Lung (tissue), 12 donors: ENCODE measurements around the gene OTUD1. TPM values are rescaled to one million over a fixed set of nuclear protein-coding genes. Genes with fewer than 3 reads are reported as not detected.

Experiments used
- ATAC-seq: fragments of 200-7000 bp; cut with Tn5 transposase; one replicate; pipeline ENCODE4 v1.9.1; 2020; ENCODE audit warnings: moderate number of reproducible peaks; ENCODE audit not compliant: insufficient read depth, low FRiP score
- DNase-seq, 3 donors: peaks; one replicate each; pipeline ENCODE4 v3.0.0-alpha.2; 2013 to 2017
- H3K27ac ChIP-seq, 2 donors: one replicate each; pipeline ENCODE4 v1.5.1; 2013; ENCODE audit warnings: mild to moderate bottlenecking in 2 of 2, moderate library complexity in 2 of 2, control low read depth in 1 of 2, inconsistent platforms in 1 of 2, low read depth in 1 of 2, low read length in 1 of 2
- H3K27me3 ChIP-seq, 3 donors: one replicate each; pipeline ENCODE4 v1.5.1; 2013; ENCODE audit warnings: low read length in 2 of 3; ENCODE audit not compliant: control insufficient read depth in 3 of 3, insufficient read depth in 3 of 3
- H3K36me3 ChIP-seq, 4 donors: one replicate each; pipeline ENCODE4 v1.5.1; 2013; ENCODE audit warnings: low read length in 4 of 4, mild to moderate bottlenecking in 1 of 4, moderate library complexity in 1 of 4; ENCODE audit not compliant: control insufficient read depth in 4 of 4, insufficient read depth in 4 of 4
- H3K4me1 ChIP-seq, 5 donors: one replicate each; pipeline ENCODE4 v1.5.1; 2013; ENCODE audit warnings: low read length in 5 of 5, mild to moderate bottlenecking in 2 of 5, moderate library complexity in 1 of 5; ENCODE audit not compliant: control insufficient read depth in 5 of 5, insufficient read depth in 5 of 5
- H3K4me3 ChIP-seq: one replicate; pipeline ENCODE4 v1.5.1; 2013; ENCODE audit warnings: mild to moderate bottlenecking, control low read depth, moderate library complexity
- H3K9ac ChIP-seq, 2 donors: one replicate each; pipeline ENCODE4 v1.5.1; 2013; ENCODE audit warnings: low read length in 2 of 2, control low read depth in 1 of 2; ENCODE audit not compliant: insufficient read depth in 1 of 2
- H3K9me3 ChIP-seq, 4 donors: one replicate each; pipeline ENCODE4 v1.5.1; 2013; ENCODE audit warnings: low read length in 3 of 4, mild to moderate bottlenecking in 1 of 4, moderate library complexity in 1 of 4; ENCODE audit not compliant: control insufficient read depth in 4 of 4, insufficient read depth in 3 of 4
- WGBS, 2 donors: extraction: QIAGEN DNeasy Blood & Tissue Kit; methylation state at CpG; one replicate each; pipeline ENCODE4 v1.1.7; 2013; 5-methylcytosine and 5-hydroxymethylcytosine counted together
- polyA plus RNA-seq, 2 donors: library from polyadenylated mRNA; stranded (reverse); fragments of 200-250 nt; gene quantifications; one replicate each; pipeline ENCODE4 v1.2.1, GENCODE V29; 2013
- total RNA-seq, 2 donors: library from RNA; depleted of rRNA in 1 of 2; stranded (reverse); fragments of >200 nt in 1 of 2; gene quantifications; one replicate each; pipeline ENCODE4 v1.2.1, GENCODE V29; 2014 to 2021
- TF ChIP-seq, protein P1 (sequence below): IDR thresholded peaks from 2 replicates; pipeline ENCODE4 v1.5.1; 2012; ENCODE audit warnings: mild to moderate bottlenecking; ENCODE audit errors: control extremely low read depth, extremely low read depth
- donor health status: control.
- donor health status: control.
- donor health status: Bipolar disorder and iron deficiency.
- donor health status: healthy.
- donor health status: DM: yes; HTN: yes; CAD: no.

The OTUD1 gene
- total and polyA plus RNA-seq, 4 donors = 10.3 to 24.9 (median 18.2) TPM

- peaks cover 0 to 20% (median 0%) of the 10 kb centered on the region in 5 donors for H3K4me1 ChIP-seq
- no peak overlapping the region for H3K9ac ChIP-seq
- TF ChIP-seq, protein P1, sequence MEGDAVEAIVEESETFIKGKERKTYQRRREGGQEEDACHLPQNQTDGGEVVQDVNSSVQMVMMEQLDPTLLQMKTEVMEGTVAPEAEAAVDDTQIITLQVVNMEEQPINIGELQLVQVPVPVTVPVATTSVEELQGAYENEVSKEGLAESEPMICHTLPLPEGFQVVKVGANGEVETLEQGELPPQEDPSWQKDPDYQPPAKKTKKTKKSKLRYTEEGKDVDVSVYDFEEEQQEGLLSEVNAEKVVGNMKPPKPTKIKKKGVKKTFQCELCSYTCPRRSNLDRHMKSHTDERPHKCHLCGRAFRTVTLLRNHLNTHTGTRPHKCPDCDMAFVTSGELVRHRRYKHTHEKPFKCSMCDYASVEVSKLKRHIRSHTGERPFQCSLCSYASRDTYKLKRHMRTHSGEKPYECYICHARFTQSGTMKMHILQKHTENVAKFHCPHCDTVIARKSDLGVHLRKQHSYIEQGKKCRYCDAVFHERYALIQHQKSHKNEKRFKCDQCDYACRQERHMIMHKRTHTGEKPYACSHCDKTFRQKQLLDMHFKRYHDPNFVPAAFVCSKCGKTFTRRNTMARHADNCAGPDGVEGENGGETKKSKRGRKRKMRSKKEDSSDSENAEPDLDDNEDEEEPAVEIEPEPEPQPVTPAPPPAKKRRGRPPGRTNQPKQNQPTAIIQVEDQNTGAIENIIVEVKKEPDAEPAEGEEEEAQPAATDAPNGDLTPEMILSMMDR = no peak
- H3K4me3 ChIP-seq = no peak overlapping the region
- WGBS, 2 donors = 81 to 83% methylated on average over 3 of the region's 3 CpGs
- DNase-seq (no peak), ATAC-seq (no peak)
- peaks cover 0 to 3% (median 0%) of the 10 kb centered on the region in 3 donors for H3K27me3 ChIP-seq
- H3K36me3 ChIP-seq = no peaks in the 10 kb centered on the region
- no peaks in the 10 kb centered on the region for H3K9me3 ChIP-seq
- no peak overlapping the region for H3K27ac ChIP-seq
These were observed 20.7 kb upstream of the OTUD1 start for GRCh38 chr10:23418051-23418681.

- WGBS, 2 donors = 70 to 71% methylated on average over 5 of the region's 5 CpGs
- H3K9ac ChIP-seq = no peak overlapping the region
- ATAC-seq (no peak), DNase-seq (peak in 1 of 3 donors; percentile 46)
- H3K4me1 ChIP-seq = peaks cover 0 to 20% (median 0%) of the 10 kb centered on the region in 5 donors
- H3K27me3 ChIP-seq = peaks cover 0 to 3% (median 0%) of the 10 kb centered on the region in 3 donors
- H3K27ac ChIP-seq = no peak overlapping the region
- TF ChIP-seq, protein P1 = no peak
- H3K9me3 ChIP-seq = no peaks in the 10 kb centered on the region
- H3K4me3 ChIP-seq = no peak overlapping the region
- no peaks in the 10 kb centered on the region for H3K36me3 ChIP-seq
These were observed 19.7 kb upstream of the OTUD1 start for GRCh38 chr10:23419201-23419600.

- TF ChIP-seq, protein P1 = no peak
- peaks cover 0 to 20% (median 0%) of the 10 kb centered on the region in 5 donors for H3K4me1 ChIP-seq
- H3K9me3 ChIP-seq = no peaks in the 10 kb centered on the region
- H3K4me3 ChIP-seq = no peak overlapping the region
- DNase-seq = peak; percentile 32 to 95 (median 95)
- H3K9ac ChIP-seq = no peak overlapping the region
- H3K27ac ChIP-seq = no peak overlapping the region
- 70 to 88% methylated on average over 7 of the region's 7 CpGs for WGBS, 2 donors
- H3K36me3 ChIP-seq = no peaks in the 10 kb centered on the region
- peaks cover 0 to 3% (median 0%) of the 10 kb centered on the region in 3 donors for H3K27me3 ChIP-seq
- ATAC-seq = no peak
These were observed 19.1 kb upstream of the OTUD1 start for GRCh38 chr10:23419655-23420329.
